ENCODE results near the gene ETV5. TPM values are rescaled to one million over a fixed set of nuclear protein-coding genes. Genes with fewer than 3 reads are reported as not detected.

Gene ETV5
- total and polyA plus RNA-seq, 2 donors (not counting 1 experiment from before 2014, with no cell fraction given): 0.12 to 0.74 TPM

- no peak overlapping the region for H3K9ac ChIP-seq (ENCODE audit: low read length)
- H3K27me3 ChIP-seq (replicated peaks in 1 of 4; ENCODE audit: control extremely low read depth in 1 of 4, control insufficient read depth in 3 of 4, insufficient read depth in 4 of 4, low read length in 3 of 4): no peaks in the 10 kb centered on the region
- H2AFZ ChIP-seq (ENCODE audit: insufficient read depth, low read depth, low read length, poor library complexity, severe bottlenecking): no peak overlapping the region
- no peaks in the 10 kb centered on the region for H3K9me3 Mint-ChIP-seq (ENCODE audit: insufficient read depth)
- H3K4me1 ChIP-seq (ENCODE audit: control insufficient read depth in 2 of 2, insufficient read depth in 2 of 2, low read length in 2 of 2): no peaks in the 10 kb centered on the region
- H3K27ac Mint-ChIP-seq: no peak overlapping the region
- ChIA-PET CTCF (no interaction called here), POLR2A (interaction anchor here (0.5 kb wide), 1 partner anchor 98 kb away, joined by 4 read pairs; no protein-coding TSS in a partner anchor)
- H3K36me3 ChIP-seq (replicated peaks in 1 of 2; ENCODE audit: control extremely low read depth in 1 of 2, control insufficient read depth in 1 of 2, extremely low read depth in 1 of 2, insufficient read depth in 2 of 2, low read length in 1 of 2): no peaks in the 10 kb centered on the region
- no peak overlapping the region for H3K4me3 Mint-ChIP-seq
- 89% methylated on average over 4 of the region's 8 CpGs for WGBS (ENCODE audit: insufficient coverage)
- no peaks in the 10 kb centered on the region for H4K20me1 ChIP-seq (ENCODE audit: control insufficient read depth, insufficient read depth, low read length, poor library complexity, severe bottlenecking)
- intact Hi-C loops (cut with micrococcal nuclease): no loop called here
- no peak overlapping the region for H3K27ac ChIP-seq (ENCODE audit: low read length in 2 of 2)
- H3K4me3 ChIP-seq (ENCODE audit: control extremely low read depth in 1 of 5, extremely low read depth in 1 of 5, insufficient read depth in 1 of 5, low read depth in 2 of 5, low read length in 4 of 5): no peak overlapping the region
- no peak for DNase-seq
- no peaks in the 10 kb centered on the region for H3K27me3 Mint-ChIP-seq
- no peaks in the 10 kb centered on the region for H3K79me2 ChIP-seq (ENCODE audit: control insufficient read depth, insufficient read depth, low read length)
- H3K4me2 ChIP-seq (replicated peaks; ENCODE audit: low read depth, low read length, poor library complexity, severe bottlenecking): no peak overlapping the region
- H3K4me1 Mint-ChIP-seq: no peaks in the 10 kb centered on the region
- no peak for TF ChIP-seq EZH2 (IDR thresholded peaks at IDR 0.05; ENCODE audit: borderline replicate concordance, insufficient read depth, low read depth, low read length, poor library complexity, severe bottlenecking)
- H3K9me3 ChIP-seq (ENCODE audit: control extremely low read depth in 1 of 3, control insufficient read depth in 2 of 3, insufficient read depth in 1 of 3, low read length in 2 of 3): no peaks in the 10 kb centered on the region
- no peak for ATAC-seq (ENCODE audit: low read depth)
Observed at GRCh38 chr3:186054792-186055352, 54.0 kb downstream of the ETV5 start.

- POLR2A ChIA-PET: no interaction called here
- Histone ChIP-seq H4K20me1 (ENCODE audit: control insufficient read depth, insufficient read depth, low read length, poor library complexity, severe bottlenecking) (no peaks in the 10 kb centered on the region), H3K27me3 (replicated peaks in 1 of 4; ENCODE audit: control extremely low read depth in 1 of 4, control insufficient read depth in 3 of 4, insufficient read depth in 4 of 4, low read length in 3 of 4) (no peaks in the 10 kb centered on the region), H3K9me3 (ENCODE audit: control extremely low read depth in 1 of 3, control insufficient read depth in 2 of 3, insufficient read depth in 1 of 3, low read length in 2 of 3) (no peaks in the 10 kb centered on the region), H2AFZ (ENCODE audit: insufficient read depth, low read depth, low read length, poor library complexity, severe bottlenecking) (no peak overlapping the region), H3K79me2 (ENCODE audit: control insufficient read depth, insufficient read depth, low read length) (no peaks in the 10 kb centered on the region), H3K27ac (ENCODE audit: low read length in 2 of 2) (no peak overlapping the region), H3K4me2 (replicated peaks; ENCODE audit: low read depth, low read length, poor library complexity, severe bottlenecking) (no peak overlapping the region), H3K4me1 (ENCODE audit: control insufficient read depth in 2 of 2, insufficient read depth in 2 of 2, low read length in 2 of 2) (no peaks in the 10 kb centered on the region), H3K36me3 (replicated peaks in 1 of 2; ENCODE audit: control extremely low read depth in 1 of 2, control insufficient read depth in 1 of 2, extremely low read depth in 1 of 2, insufficient read depth in 2 of 2, low read length in 1 of 2) (no peaks in the 10 kb centered on the region), H3K4me3 (ENCODE audit: control extremely low read depth in 1 of 5, extremely low read depth in 1 of 5, insufficient read depth in 1 of 5, low read depth in 2 of 5, low read length in 4 of 5) (no peak overlapping the region), H3K9ac (ENCODE audit: low read length) (no peak overlapping the region)
- TF ChIP-seq EZH2 (IDR thresholded peaks at IDR 0.05; ENCODE audit: borderline replicate concordance, insufficient read depth, low read depth, low read length, poor library complexity, severe bottlenecking) (no peak), CTCF (IDR thresholded peaks at IDR 0.05) (no peak)
- 97% methylated on average over 4 of the region's 12 CpGs for WGBS (ENCODE audit: insufficient coverage)
- intact Hi-C loops (cut with micrococcal nuclease): no loop called here
- Mint-ChIP-seq H3K9me3 (ENCODE audit: insufficient read depth) (no peaks in the 10 kb centered on the region), H3K27ac (no peak overlapping the region), H3K4me3 (no peak overlapping the region), H3K4me1 (no peaks in the 10 kb centered on the region), H3K27me3 (no peaks in the 10 kb centered on the region)
- ATAC-seq (ENCODE audit: low read depth) (no peak), DNase-seq (no peak)
- CTCF ChIA-PET: no interaction called here
Observed at GRCh38 chr3:186053954-186054791, 54.7 kb downstream of the ETV5 start.
